Stimulated activated naive B cell treated with anti-CD40 and anti-IgM and Interleukin-4, amounts not matched to agents 10 μg/mL and 1 μg/mL and 100 μg/mL, for 72 hours (primary cell): ENCODE results near the gene ZNF311.

Experiments
- ATAC-seq, 2 donors: fragments of 150-1000 bp; cut with Tn5 transposase; replicated peaks; 2 replicates each; pipeline ENCODE4 v1.10.0; 2021; ENCODE audit warnings: moderate library complexity in 1 of 2
- DNase-seq: peaks from one replicate; pipeline ENCODE4 v3.0.0; 2021
- H3K27ac Mint-ChIP-seq: one replicate; pipeline ENCODE4 v1.8.0; 2022; ENCODE audit warnings: mild to moderate bottlenecking, mixed read lengths
- H3K27me3 Mint-ChIP-seq, 2 donors: one replicate each; pipeline ENCODE4 v1.8.0; 2022; ENCODE audit warnings: mixed read lengths in 2 of 2
- H3K36me3 Mint-ChIP-seq, 2 donors: one replicate each; pipeline ENCODE4 v1.8.0; 2022; ENCODE audit warnings: mixed read lengths in 2 of 2, mild to moderate bottlenecking in 1 of 2
- H3K4me1 Mint-ChIP-seq, 2 donors: one replicate each; pipeline ENCODE4 v1.8.0; 2022; ENCODE audit warnings: mixed read lengths in 2 of 2, mild to moderate bottlenecking in 1 of 2
- H3K4me3 Mint-ChIP-seq, 2 donors: one replicate each; pipeline ENCODE4 v1.8.0; 2022; ENCODE audit warnings: mild to moderate bottlenecking in 2 of 2, mixed read lengths in 2 of 2, moderate library complexity in 1 of 2
- H3K9me3 Mint-ChIP-seq, 2 donors: one replicate each; pipeline ENCODE4 v1.8.0; 2022; ENCODE audit warnings: mixed read lengths in 2 of 2, mild to moderate bottlenecking in 1 of 2

The ZNF311 gene

DNA sequence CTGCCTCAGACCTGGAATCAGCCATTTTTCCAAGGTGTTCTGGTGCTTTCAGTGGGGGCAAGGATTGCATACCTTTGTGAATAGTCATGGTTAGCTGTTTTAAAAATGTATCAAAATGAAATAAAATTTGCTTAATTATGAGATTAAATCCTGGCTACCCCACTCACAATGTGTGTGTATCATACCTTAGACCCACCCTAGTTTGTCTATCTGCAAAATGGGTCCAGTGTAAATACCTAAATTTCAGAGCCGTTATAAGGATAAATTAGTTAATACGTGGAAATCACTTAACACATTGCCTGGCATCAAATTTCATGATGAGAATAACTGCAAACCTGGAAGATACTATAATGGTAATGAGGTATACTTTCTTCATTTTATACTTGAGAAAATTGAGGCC, 3.0 kb upstream of the ZNF311 start:
- Mint-ChIP-seq H3K4me3 (no peak overlapping the region), H3K36me3 (peaks cover 1 to 11% of the 10 kb centered on the region in 2 donors), H3K27me3 (peaks cover 57 to 64% of the 10 kb centered on the region in 2 donors), H3K27ac (no peak overlapping the region), H3K4me1 (peaks cover 7% of the 10 kb centered on the region in 2 donors), H3K9me3 (peaks cover 2 to 3% of the 10 kb centered on the region in 2 donors)
- no peak for ATAC-seq
- DNase-seq: no peak

DNA sequence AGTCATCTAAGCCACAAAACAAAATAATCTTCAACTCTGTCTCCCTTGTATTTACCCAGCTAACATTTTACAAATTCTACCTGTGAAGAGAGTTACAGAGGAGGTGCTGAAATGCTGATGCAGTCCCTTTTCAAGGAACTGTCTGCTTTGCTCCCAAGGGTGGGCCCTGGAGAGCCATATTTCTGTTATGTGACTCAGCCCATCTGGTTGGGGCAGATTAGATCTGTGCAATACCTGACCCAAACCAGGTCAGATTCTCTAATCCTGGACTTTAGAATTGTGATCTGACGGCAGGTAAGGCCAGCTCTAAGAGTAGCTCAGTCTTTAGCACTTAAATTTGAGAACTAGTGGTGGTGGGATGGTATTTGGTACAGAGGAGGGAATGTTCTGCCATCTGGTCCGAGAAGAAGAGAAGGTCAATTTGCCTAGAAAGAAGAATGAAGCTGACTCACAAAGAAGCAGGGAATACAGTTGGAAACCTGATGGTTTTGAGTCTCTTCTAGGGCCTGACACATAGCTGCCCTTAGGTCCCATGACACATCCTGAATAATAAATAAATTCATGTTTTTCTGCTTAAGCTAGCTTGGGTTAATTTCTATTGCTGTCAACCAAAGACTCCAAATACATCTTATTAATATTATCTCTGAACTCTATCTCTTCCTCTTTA, 8.1 kb downstream of the ZNF311 start:
- Mint-ChIP-seq H3K27me3 (peaks cover 25% of the 10 kb centered on the region in 2 donors), H3K4me1 (no peaks in the 10 kb centered on the region), H3K27ac (no peak overlapping the region), H3K4me3 (no peak overlapping the region), H3K9me3 (no peaks in the 10 kb centered on the region), H3K36me3 (no peaks in the 10 kb centered on the region)
- DNase-seq (no peak), ATAC-seq (no peak)

DNA sequence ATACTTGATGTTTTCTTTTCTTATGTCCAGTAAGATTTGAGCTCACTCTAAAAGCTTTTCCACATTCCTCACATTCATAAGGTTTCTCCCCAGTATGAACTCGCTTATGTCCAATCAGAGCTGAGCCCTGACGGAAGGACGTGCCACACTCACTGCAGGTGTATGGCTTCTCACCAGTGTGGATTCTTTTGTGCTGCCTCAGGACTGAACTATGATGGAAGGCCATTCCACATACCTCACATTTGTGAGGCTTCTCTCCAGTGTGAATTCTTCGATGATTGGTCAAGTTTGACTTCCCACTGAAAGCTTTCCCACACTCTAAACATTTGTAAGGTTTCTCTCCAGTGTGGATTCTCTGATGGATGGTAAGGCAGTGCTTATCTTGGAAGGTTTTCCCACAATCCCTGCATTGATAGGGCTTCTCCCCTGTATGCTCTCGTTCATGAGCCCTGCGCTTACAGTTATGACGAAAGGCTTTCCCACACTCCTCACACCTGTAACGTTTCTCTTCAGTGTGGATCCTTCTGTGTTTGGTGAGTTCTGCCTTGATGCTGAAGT, 9.9 kb downstream of the ZNF311 start:
- Mint-ChIP-seq H3K4me1 (no peaks in the 10 kb centered on the region), H3K27ac (no peak overlapping the region), H3K9me3 (no peaks in the 10 kb centered on the region), H3K4me3 (no peak overlapping the region), H3K27me3 (peaks cover 19 to 21% of the 10 kb centered on the region in 2 donors), H3K36me3 (no peaks in the 10 kb centered on the region)
- no peak for ATAC-seq
- no peak for DNase-seq

DNA sequence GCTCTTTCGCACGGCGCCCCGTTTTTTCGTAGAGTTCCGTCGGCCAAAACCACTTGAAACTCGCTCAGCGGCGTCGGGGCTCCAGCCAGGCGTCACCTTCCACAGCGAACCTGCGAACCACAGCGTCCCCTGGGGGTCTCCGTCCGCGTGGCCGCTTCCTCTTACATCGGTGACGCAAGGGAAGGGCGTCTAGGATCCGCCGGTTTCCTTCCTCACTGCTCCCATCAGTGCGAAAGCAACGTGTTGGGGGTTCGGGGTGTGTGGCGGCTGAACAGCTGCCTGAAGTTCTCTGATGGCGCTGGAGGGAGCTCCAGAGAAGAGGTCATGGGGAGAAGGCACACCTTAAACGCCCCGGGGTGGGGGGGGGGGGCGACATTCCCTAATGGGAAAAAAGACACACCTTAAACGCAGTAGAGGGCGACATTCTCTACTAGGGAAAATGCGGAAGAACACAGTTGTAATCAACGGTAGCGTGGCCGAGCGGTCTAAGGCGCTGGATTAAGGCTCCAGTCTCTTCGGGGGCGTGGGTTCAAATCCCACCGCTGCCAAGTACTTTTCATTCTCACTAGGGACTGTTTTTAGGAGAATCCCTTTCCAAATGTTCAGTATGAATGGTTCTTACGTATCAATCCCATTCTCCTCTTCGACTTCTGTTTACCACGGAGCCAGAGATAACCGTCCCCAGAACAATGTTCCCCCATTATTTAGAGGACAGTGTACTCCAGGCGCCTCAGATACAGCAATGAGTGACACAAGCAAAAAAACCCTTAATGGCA, 16.4 kb downstream of the ZNF311 start:
- Mint-ChIP-seq H3K4me3 (peak overlapping the region; percentile 63 to 65), H3K27me3 (peaks cover 30 to 40% of the 10 kb centered on the region in 2 donors), H3K27ac (peak overlapping the region; percentile 77), H3K9me3 (peaks cover 8% of the 10 kb centered on the region in 2 donors), H3K4me1 (peaks cover 11 to 14% of the 10 kb centered on the region in 2 donors), H3K36me3 (peaks cover 4 to 7% of the 10 kb centered on the region in 2 donors)
- ATAC-seq (peak; percentile 77 to 81), DNase-seq (peak; percentile 68)

DNA sequence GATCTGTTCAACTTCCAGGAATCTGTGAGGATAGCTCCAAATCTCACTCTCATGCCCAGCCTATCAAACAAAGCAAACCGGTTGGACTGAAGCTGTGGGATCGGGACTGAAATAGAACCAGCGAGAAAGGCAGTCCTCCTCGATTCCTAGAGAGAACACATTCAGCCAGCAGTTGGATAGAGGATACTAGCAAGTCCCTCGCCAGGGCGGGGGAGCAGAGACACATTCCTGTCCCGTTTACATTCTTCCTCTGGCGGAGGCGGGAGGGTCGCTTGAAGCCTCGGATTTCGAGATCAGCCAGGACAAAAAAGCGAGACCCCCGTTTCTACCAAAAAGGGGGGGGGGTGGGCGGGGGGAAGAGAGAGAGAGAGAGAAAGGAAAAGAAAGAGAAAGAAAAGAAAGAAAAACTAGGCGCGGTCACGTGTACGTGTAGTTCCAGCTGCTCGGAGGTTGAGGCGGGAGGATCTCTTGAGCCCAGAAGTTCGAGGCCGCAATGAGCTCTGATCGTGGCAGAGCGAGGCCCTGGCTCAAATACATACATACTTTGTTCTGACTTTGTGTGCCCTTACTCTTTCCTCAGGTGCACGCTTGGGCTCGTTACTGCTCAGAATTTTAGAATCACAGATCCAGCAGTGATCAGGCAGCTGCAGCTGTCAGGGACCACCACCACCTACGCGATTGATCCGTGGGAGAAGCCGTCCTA, 19.5 kb downstream of the ZNF311 start:
- ATAC-seq (no peak), DNase-seq (no peak)
- Mint-ChIP-seq H3K27me3 (peaks cover 35 to 46% of the 10 kb centered on the region in 2 donors), H3K27ac (no peak overlapping the region), H3K36me3 (peaks cover 8 to 14% of the 10 kb centered on the region in 2 donors), H3K4me3 (peak overlapping the region; percentile 75 to 76), H3K9me3 (peaks cover 8% of the 10 kb centered on the region in 2 donors), H3K4me1 (peaks cover 20 to 32% of the 10 kb centered on the region in 2 donors)

DNA sequence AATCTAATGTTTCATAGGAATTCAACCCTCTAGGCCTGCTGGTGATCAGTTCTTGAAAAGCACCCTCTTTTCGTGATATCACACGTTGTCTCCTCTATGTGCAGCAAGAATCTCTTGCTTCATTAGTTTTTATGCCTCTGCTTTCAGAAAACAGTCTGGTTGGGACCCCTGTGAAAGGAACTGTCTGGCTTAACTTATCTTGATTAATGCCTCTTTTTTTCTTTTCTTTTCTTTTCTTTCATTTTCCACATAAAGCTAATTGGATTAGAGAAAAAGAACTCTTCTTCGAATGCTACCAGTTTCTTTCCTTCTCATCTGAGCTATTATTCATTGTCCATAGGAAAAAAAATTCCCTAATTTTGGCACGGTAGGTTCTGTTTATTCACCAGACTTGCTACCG, 21.3 kb downstream of the ZNF311 start:
- peaks cover 24 to 39% of the 10 kb centered on the region in 2 donors for H3K4me1 Mint-ChIP-seq
- H3K9me3 Mint-ChIP-seq: peaks cover 6 to 8% of the 10 kb centered on the region in 2 donors
- ATAC-seq: no peak
- H3K36me3 Mint-ChIP-seq: peaks cover 8 to 14% of the 10 kb centered on the region in 2 donors
- H3K27ac Mint-ChIP-seq: no peak overlapping the region
- no peak overlapping the region for H3K4me3 Mint-ChIP-seq
- no peak for DNase-seq
- peaks cover 36 to 41% of the 10 kb centered on the region in 2 donors for H3K27me3 Mint-ChIP-seq

DNA sequence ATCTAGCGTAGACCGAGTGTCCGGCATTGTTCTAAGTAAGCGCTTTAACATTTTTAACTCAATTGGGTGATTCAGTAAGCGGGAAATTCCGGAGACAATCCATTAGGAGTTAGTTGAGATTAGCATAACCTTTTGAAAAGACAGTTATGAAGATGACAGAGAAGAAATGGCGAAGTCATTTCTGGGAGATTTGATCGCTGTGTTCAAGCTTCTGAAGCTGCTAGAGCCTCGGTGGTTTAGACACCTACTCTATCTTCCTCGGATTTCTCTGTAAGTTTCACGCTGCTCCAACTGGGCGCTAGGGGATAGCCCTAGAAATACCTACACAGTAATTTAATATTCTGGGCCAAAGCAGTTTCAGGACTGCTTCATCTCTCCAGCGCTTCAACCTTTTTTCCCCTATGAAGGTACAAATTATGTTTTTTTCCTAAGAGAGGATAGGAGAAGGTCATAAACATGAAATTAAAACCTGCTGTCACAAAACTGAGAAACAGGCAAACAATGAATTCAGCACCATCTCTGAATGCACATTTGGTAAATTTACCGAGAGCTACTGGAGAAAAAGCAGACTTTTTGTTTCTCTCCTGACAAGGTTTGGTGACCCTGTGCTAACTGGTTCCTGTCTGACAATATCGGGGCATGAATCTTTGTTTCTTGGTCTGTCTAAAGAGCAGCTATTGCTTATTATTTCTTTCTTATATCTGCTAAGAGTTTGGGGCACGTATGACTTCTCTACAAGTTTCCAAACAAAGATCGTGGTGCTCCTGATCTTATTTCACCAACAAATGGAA, 22.4 kb downstream of the ZNF311 start:
- peaks cover 25 to 39% of the 10 kb centered on the region in 2 donors for H3K4me1 Mint-ChIP-seq
- DNase-seq (no peak), ATAC-seq (peak; percentile 17 to 28)
- peak overlapping the region; percentile 51 for H3K27ac Mint-ChIP-seq
- H3K9me3 Mint-ChIP-seq: peaks cover 4 to 8% of the 10 kb centered on the region in 2 donors
- peaks cover 9% of the 10 kb centered on the region in 2 donors for H3K36me3 Mint-ChIP-seq
- H3K4me3 Mint-ChIP-seq: peak overlapping the region; percentile 80 to 82
- H3K27me3 Mint-ChIP-seq: peaks cover 36 to 46% of the 10 kb centered on the region in 2 donors

DNA sequence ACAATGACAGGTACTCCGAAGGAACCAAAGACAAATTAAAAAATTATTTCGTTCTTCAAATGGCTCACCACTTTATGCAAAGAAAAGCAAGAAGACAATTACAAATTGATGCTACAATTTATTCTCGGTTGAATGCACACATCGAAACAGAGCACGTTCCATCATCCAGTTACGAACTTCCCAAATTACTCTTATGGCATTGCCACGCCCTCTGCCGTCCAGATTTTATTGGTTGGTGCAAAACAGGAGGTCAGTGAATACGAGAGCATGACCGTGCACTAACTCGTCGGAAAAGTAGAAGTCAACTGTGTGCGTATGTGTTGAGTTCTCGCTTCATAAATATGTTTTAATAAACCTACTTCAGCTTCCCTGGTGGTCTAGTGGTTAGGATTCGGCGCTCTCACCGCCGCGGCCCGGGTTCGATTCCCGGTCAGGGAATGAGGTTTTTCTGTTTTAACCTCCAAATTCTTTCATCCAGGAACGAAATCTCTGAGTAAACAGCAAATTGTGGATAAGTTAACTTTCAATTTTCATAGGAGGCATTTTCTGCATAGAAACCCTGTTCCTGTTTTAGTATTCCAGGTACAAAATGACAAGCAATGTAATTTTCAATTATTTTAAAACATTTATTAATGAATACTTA, 23.2 kb downstream of the ZNF311 start:
- peak; percentile 69 to 72 for ATAC-seq
- Mint-ChIP-seq H3K4me3 (peak overlapping the region; percentile 80 to 82), H3K4me1 (peaks cover 30 to 46% of the 10 kb centered on the region in 2 donors), H3K36me3 (peaks cover 9% of the 10 kb centered on the region in 2 donors), H3K9me3 (peaks cover 4 to 8% of the 10 kb centered on the region in 2 donors), H3K27me3 (peaks cover 39 to 52% of the 10 kb centered on the region in 2 donors), H3K27ac (peak overlapping the region; percentile 100)
- DNase-seq: peak; percentile 69

DNA sequence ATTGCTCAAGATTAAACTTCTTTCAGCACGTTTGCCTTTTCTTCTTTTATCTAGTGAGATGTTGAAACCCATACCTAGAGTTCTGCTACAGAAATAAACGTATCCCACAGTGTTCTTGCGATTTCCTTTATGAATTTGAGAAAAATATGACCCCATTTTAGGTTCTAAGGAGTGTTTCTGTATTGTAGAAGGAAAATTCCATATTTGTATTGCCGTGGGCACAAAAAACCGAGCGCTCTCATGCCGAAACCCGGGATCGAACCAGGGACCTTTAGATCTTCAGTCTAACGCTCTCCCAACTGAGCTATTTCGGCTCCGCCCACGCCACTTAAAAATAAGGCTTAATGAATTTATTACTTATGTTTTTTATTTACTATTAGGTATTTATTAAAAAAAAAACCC, 23.7 kb downstream of the ZNF311 start:
- Mint-ChIP-seq H3K27me3 (peaks cover 39 to 52% of the 10 kb centered on the region in 2 donors), H3K27ac (peak overlapping the region; percentile 100), H3K36me3 (peaks cover 5 to 6% of the 10 kb centered on the region in 2 donors), H3K4me1 (peaks cover 29 to 51% of the 10 kb centered on the region in 2 donors), H3K9me3 (peaks cover 0 to 4% of the 10 kb centered on the region in 2 donors), H3K4me3 (peak overlapping the region; percentile 80 to 82)
- peak; percentile 56 for DNase-seq
- ATAC-seq: peak; percentile 46 to 58

DNA sequence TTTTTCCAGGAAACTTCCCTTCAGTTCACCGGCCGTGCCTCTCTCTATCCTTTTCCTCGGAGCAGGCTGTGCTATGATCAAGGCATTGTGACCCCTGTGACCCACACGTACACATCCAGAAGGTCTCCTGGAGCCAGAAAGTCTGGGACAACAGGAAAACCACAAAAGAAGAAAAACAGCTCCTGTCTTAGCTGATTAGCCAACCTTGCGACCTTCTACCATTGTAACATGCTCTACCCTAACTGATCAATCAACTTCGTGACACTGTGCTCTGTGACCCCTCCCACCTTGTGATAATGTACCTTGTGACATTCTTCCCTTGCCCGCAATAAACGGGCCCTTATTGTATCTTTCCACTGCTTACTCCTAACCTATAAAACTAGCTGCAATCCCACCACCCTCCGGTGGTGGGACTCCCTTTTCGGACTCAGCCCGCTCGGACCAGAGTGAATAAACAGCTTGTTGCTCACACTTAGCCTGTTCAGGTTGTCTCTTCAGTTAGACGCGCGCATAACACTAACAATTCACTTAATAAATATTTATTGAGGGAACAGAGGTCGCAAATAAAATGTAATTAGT, 24.2 kb downstream of the ZNF311 start:
- H3K27me3 Mint-ChIP-seq: peaks cover 36 to 50% of the 10 kb centered on the region in 2 donors
- H3K36me3 Mint-ChIP-seq: peaks cover 5 to 6% of the 10 kb centered on the region in 2 donors
- peak; percentile 71 to 73 for ATAC-seq
- DNase-seq: peak; percentile 47
- H3K9me3 Mint-ChIP-seq: peaks cover 0 to under 1% of the 10 kb centered on the region in 2 donors
- peak overlapping the region; percentile 100 for H3K27ac Mint-ChIP-seq
- peaks cover 27 to 53% of the 10 kb centered on the region in 2 donors for H3K4me1 Mint-ChIP-seq
- H3K4me3 Mint-ChIP-seq: peak overlapping the region; percentile 80 to 82

DNA sequence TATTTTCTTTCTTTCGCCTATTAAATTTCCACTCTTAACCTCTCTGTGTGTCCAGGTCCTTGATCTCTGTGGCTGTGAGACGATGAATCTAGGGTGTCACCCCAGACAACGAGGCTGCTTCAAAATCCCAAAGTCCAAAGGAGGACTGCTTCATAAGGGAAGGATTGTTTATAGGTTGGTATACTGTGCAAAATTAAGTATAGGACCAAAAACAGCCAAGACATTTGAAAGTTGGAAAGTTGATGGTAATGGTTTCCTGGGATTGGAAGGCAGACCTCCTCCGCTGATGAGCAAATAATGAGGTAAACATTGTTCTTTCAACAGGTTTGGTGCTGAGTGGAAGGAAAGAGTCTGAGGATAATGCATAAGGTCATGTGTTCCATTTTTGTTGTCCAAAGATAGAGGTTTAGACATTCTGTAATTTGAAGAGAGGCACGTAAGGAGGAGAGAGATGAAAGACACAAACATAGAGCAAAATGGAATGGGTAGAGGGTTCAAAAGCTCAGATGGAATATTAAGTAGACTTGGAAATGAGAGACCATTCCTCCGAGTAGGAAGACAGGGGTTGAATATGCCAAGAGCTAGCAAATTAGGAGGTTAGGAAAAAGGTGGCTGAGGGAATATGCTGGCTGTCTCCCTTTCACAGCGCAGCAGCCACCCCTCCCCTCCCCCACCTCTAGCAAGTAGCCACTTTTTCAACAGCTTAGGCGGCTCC, 24.8 kb downstream of the ZNF311 start:
- peaks cover 30 to 43% of the 10 kb centered on the region in 2 donors for H3K27me3 Mint-ChIP-seq
- ATAC-seq (no peak), DNase-seq (no peak)
- peak overlapping the region; percentile 19 to 82 for H3K4me3 Mint-ChIP-seq
- no peaks in the 10 kb centered on the region for H3K9me3 Mint-ChIP-seq
- H3K36me3 Mint-ChIP-seq: peaks cover 5 to 6% of the 10 kb centered on the region in 2 donors
- no peak overlapping the region for H3K27ac Mint-ChIP-seq
- H3K4me1 Mint-ChIP-seq: peaks cover 24 to 53% of the 10 kb centered on the region in 2 donors

DNA sequence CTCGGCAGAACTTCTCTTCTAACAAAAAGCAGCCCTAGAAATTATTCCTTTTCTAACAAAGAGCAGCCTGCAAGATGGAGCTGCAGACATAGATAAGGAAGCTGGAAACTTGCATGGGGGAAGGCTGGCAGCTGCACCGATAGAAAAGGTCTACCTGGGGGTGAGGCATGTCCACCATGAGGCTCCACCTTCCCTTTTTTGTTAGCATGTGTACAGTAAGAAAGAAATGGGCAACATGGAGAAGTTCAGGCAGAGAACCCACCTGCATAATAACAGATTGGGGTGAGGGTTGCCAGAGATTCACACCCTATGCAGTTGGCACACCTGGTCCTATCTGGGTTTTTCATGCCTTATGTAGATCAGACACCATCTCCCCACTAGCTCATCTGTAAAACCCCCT, 25.4 kb downstream of the ZNF311 start:
- H3K27me3 Mint-ChIP-seq: peaks cover 24 to 37% of the 10 kb centered on the region in 2 donors

More for the DNA sequence above, 25.4 kb downstream of the ZNF311 start:
- Mint-ChIP-seq H3K27ac (no peak overlapping the region), H3K4me1 (peaks cover 21 to 48% of the 10 kb centered on the region in 2 donors), H3K4me3 (no peak overlapping the region), H3K36me3 (peaks cover 5 to 6% of the 10 kb centered on the region in 2 donors), H3K9me3 (no peaks in the 10 kb centered on the region)
- ATAC-seq: no peak
- no peak for DNase-seq
